GM15510 (cell line): ENCODE measurements around the gene ELOVL7.

Source experiments
- POLR2A ChIP-seq: IDR thresholded peaks from 3 replicates; pipeline ENCODE4 v1.6.1; 2011; ENCODE audit warnings: borderline replicate concordance; ENCODE audit not compliant: insufficient read length; ENCODE audit errors: extremely low read depth

ELOVL7 gene

GRCh38 chr5:60843936-60844905, at the start of gene ELOVL7:
ELOVL7 (minus strand) TSS chr5:60844269; CDS start chr5:60787397, 56,872 bp downstream.
- TF ChIP-seq POLR2A, result peak; percentile 29

- TF ChIP-seq POLR2A, result no peak
Measured at GRCh38 chr5:60893521-60893920, 49.5 kb upstream of the ELOVL7 start.

DNA sequence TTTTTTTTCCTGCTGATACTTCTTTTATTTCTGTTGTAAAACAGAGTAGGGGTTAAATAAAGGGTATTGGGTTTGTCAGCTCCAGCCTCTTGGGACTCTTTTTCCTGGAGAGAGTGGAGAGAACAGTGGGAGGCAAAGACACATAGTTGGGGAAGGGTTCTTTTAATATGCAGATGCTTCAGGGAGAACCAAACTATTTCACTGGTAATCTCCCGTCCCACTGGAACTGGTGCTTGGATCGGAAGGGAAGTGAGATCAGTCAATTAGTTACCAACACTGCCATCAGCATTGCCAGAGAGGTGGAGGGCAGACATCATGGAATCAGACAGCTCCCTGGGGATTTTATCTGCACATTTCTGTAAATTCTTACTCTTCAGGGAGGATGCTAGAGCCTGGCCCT, 47.6 kb upstream of the ELOVL7 start:
- TF ChIP-seq POLR2A, result no peak

- TF ChIP-seq POLR2A, result no peak
Measured at GRCh38 chr5:60888359-60889061, 44.4 kb upstream of the ELOVL7 start.

DNA sequence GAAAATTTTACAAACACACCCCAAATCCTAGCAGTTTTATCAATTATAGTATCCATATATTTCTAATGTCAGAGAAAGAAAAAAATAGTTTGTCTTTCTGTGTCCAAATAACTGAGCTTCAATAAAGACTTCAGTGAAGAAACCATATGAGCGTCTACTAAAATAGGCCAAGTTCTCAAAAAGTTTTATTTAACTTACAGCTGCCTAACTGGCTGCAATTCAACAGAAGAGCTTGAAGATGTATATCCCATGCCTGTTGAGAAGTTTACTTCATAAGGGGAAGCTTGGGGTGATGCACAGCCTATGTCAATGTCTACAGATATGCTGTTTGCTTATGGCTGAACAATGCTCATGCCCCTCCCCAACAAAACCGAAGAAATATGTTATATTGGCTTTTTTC, 43.7 kb upstream of the ELOVL7 start:
- no peak for TF ChIP-seq POLR2A

DNA sequence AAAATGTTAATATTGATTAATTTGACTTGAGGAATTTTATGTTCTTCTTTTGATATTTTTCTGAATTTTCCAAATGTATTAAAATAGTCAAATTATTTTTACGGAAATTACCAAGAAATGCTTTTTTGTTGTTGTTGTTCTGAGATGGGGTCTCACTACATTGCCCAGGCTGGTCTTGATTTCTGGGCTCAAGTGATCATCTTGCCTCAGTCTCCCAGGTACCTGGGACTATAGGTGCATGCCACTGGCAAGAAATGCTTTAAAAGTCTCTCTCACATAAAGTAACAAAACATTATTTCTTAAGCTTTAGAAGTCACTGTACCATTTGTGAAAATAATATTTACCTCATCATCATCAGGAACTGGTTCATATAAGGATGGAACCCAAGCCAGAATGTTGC, 43.0 kb upstream of the ELOVL7 start:
- no peak for TF ChIP-seq POLR2A

- no peak for TF ChIP-seq POLR2A
Measured at GRCh38 chr5:60886158-60886557, 42.1 kb upstream of the ELOVL7 start.

DNA sequence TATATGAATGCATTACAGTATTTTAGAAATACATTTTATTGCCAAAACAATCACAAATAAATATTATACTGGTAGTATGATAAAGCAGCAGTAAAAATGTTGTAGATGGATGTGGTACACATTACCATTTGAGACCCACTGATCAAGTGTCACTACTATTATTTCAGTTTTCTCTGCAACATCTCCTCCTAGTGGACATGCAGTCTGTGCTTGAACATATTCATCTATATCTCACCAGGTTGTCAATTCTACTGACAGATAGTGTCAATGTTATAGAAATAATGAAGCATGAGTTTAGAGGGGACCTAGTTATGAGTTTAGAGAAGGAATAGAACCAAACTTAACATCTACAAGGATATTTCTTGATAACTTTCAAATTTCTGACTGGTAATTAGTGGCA, 39.2 kb upstream of the ELOVL7 start:
- TF ChIP-seq POLR2A, result no peak

- no peak for TF ChIP-seq POLR2A
Measured at GRCh38 chr5:60872892-60873291, 28.8 kb upstream of the ELOVL7 start.

- no peak for TF ChIP-seq POLR2A
Measured at GRCh38 chr5:60870857-60871256, 26.8 kb upstream of the ELOVL7 start.

DNA sequence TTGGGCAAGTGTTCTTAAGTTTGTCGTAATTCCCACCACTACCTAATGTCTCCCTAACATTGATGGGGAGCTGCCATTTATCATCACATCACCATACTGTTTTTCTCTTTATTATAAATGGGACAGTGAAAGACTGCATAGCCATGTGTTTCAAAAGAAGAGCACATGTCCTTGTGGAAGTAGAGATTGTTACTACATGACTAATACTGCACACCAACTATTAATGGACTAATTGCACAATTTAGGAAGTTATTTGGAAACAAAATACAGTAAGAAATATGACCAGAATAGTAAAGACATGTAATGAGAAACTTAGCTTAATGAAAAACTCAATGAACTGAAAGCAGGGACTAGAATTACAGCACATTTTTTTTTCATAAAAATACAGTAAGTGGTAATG, 12.0 kb upstream of the ELOVL7 start:
- no peak for TF ChIP-seq POLR2A

DNA sequence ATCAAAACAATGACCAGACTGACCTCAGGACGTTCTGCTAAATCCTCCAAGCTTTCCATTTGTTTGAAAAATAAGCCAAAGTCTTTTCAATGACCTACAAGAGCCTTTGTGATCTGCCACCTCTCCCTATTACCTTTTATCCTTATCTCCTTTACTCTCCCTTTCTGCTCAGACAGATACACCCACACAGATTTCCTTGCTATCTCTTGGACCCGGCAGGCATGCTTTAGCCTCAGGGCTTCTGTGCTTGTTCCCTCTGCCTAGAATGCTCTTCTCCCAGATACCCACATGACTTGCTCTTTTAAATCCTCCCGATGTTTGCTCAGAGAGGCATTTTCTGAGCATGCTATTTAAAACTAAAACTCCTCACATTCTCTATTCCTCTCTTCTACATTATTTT, 8.9 kb upstream of the ELOVL7 start:
- TF ChIP-seq POLR2A, result no peak

DNA sequence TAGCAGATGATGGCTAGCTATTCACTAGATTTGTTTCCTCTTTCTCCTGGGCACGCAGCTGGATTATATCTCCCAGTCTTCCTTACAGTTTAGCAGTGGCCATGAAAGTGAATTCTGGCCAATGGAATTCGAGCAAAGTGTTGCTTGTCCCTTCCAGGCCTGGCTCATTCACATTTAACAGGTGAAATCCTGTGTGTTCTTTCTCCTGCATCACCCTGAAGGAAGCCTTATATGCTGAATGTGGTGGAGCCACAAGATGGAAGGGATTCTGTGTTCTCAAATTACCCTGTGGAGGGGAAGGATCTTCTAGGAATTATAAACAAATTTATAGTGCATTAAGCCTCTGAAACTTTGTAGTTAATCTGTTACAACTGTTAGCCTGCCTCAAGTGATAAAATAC, 8.2 kb upstream of the ELOVL7 start:
- no peak for TF ChIP-seq POLR2A

GRCh38 chr5:60851626-60852025, 7.6 kb upstream of the ELOVL7 start:
- no peak for TF ChIP-seq POLR2A

DNA sequence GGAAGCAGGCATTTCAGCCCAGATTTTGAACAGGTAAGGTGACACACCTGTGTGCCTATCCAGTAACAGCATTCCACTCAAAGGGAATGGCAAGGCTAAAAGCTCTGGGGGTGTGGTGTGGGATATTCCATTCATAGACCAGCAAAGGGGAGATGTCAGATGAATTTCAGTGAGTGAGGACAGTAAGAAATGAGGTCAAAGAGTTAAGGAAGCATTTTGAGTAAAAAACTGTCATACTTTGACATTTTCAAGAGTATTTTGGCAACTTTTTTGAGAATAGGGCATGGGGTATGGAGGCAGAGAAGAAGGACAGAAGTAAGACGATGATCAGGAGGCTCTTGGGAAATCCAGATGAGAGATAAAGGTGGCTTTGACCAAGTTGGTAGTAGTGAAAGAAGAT, 2.2 kb upstream of the ELOVL7 start:
- no peak for TF ChIP-seq POLR2A
